H4 (cell line): ENCODE data around the gene NYAP2. TPM values are rescaled to one million over a fixed set of nuclear protein-coding genes. Genes with fewer than 3 reads are reported as not detected.
A peak's percentile ranks its signal among the peaks of the same experiment; 100 is the strongest.

Experiments
- DNase-seq: peaks from one replicate; pipeline ENCODE4 v3.0.0-alpha.2; 2015; ENCODE audit warnings: low spot score
- total RNA-seq: library from RNA; depleted of rRNA; stranded (reverse); fragments of >200 nt; shearing (Covaris generic); gene quantifications from 2 replicates; pipeline ENCODE4 v1.2.3, GENCODE V29; 2014; rRNA removed

Gene NYAP2
- total RNA-seq: 0.53 and 0.95 TPM in 2 replicates

DNA sequence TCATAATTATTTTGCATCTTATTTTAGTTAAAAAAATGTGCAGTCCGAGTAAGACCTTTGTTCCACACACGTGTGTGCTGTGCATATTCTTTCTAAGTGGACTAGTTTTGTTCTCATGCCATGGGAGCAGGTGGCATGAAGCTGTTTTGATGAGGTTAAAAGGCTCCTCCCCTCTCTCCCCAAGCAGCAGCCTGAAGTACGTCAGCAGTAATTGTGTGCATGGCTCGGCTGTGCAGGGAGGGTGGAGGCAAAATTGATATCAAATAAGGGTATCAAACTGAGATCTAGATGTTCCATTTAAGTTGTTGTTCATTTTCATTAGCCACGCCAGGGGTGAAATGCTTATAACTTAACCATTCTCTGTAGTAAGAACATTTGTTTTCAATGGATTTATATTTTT, at the start of gene NYAP2:
TSS of gene NYAP2 (plus strand) at position 207 of the 400 bp plus-strand sequence. CDS start 9,171 bp downstream, outside the sequence.
- no peak for DNase-seq

DNA sequence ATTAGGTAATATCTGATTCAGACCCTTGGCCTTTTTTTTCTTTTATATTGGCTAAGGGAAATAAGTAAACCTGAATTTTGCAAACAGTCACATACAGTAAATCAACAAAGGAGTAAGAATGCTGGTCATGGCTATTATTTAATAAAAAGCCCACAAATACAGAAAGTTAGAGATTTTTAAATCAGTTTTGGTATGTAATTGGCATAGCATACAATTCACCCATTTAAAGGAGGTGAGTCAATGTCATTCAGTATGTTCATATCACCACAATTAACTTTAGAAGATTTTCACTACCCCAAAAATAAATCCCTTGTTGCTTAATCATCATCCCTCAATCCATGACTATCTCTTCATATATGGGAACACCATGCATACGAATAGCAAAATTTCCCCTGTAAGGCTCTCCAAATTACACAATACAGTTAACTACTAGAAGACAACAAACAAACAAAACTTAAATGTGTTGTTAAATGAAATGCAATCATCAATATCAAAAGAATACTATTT, 45.9 kb upstream of the NYAP2 start:
- DNase-seq: no peak

DNA sequence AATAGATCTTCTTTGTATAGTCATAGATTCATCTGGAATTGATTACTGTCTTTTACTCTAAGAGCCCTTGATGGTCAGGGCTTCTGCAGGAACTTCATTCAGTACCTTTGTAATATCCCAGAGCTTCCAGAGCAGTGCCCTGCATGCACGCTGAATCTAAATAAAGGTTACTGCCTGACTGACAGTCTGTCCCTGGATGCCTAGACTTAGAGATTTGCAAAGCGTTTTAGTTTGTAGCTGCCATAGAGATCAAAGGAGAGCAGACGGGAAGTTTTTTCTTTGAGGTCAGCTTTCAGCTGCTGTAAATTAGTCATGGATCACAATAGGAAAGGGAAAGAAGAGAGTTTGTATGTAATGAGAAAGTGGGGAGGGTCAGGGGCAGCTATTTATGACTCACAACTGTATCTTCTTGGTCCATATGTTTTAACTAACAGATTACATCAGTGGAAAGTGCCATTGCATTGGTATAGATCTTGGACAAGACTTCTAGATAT, 45.2 kb upstream of the NYAP2 start:
- DNase-seq: peak; percentile 79

DNA sequence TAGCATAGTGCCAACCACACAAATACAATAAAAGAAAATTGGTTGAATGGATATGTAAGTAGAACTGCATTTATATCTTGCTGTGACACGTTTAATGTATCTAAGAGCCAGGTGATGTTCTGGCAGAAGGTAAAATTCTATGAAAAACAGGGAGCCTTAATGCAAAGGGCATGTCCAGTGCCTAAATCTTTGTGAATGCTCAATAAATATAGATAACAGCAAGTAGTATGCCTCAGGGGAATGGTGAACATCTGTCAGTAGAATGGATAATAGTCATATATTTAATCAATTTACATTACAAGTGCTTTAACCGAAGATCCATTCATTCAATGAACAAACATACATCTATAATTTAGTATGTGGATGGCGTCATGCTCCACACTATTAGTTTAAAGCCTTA, 43.7 kb upstream of the NYAP2 start:
- no peak for DNase-seq

DNA sequence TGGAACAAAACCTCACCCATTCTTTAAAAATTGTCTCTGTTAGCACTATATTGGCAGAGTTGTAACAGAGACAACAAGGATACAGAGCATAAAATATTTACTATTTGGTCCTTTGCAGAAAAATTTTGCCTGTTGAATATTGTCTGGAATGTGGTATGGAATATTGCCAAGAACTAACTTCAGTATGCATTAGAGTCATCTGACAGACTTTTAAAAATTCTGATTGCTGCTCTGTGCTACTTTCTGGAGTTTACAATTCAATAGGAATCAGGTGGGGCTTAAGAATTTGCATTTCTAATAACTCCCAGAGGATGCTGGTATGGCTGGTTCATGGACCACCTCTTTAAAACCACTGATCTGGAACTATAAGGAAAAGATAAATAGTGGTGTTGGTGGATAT, 32.8 kb upstream of the NYAP2 start:
- no peak for DNase-seq

GRCh38 chr2:225367482-225367881, 32.0 kb upstream of the NYAP2 start:
- no peak for DNase-seq

- no peak for DNase-seq
Observed at GRCh38 chr2:225378984-225379383, 20.5 kb upstream of the NYAP2 start.

DNA sequence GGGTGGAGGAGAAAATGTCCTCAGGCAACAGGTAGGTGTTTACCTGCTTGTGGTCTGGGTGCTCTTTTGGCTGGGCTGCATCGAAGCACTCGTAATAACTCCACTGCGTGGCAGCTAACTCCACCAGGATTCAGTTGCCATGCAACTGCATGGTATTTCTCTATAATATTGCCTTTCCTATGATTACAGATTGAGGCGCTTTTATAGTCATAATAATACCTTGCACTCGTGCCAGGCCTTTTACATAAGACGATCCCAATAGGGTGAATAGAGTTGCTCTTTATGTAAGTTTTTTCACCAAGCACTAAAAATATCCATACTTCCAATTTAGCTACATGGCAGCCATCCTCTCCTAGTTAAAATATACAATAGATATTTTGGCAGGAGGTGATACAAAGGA, 19.7 kb upstream of the NYAP2 start:
- DNase-seq: no peak

DNA sequence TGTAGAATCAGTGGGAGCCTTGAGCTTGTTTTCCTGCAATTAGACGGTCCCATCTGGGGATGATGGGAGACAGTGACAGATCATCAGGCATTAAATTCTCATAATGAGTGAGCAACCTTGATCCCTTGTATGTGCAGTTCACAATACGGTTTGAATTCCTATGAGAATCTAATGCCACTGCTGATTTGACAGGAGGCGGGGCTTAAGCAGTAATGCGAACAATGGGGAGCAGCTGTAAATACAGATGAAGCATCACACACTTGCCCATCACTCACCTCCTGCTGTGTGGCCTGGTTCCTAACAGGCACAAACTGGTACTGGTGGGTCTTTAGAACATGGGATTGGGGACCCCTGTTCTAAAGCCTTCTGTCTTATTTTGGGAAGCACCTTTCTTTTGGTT, 17.9 kb upstream of the NYAP2 start:
- DNase-seq: no peak

- DNase-seq: no peak
Observed at GRCh38 chr2:225398372-225398771, 1.1 kb upstream of the NYAP2 start.

GRCh38 chr2:225400060-225400511, 576 bp downstream of the NYAP2 start:
- DNase-seq: peak; percentile 30

DNA sequence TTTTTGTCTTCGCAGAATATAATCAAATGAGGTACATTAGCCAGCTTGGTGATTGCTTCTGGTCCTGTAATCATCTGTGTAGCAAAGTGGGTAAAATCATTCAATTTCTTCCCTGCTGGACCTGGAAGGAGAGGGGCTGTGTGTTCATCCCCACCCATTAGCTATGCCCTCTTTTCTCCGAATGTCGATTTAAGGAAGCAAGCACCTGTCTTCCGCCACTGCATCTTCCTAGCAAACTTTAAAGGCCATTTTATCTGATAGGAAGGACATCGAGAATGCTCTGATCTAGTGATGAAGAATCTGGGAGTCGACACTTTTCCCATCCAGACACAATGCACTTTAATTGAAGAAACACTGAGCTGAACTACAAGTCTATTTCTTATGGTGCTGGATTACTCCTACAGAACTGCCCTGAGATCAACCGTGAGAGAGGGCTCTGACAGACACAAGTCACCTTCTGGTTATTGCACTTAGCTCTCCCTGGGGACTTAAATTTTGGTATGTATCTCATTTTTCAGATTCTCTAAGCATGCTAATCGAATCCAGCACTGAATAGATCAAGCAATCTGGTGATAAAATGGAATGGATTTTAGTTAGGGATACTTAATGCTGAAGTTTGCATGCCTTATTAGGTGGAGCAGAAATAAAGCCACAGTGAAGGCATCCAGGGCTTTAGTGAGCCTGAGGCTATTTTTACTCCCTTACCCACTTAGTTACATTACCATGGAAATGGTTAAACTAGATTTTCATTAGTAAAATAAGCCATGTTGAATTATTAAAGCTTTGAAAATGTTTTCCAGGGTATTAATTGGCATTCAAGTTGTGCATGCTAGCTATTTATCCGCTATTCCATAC, 1.3 kb downstream of the NYAP2 start:
- DNase-seq: no peak

- no peak for DNase-seq
Observed at GRCh38 chr2:225402210-225402776, 2.8 kb downstream of the NYAP2 start.

DNA sequence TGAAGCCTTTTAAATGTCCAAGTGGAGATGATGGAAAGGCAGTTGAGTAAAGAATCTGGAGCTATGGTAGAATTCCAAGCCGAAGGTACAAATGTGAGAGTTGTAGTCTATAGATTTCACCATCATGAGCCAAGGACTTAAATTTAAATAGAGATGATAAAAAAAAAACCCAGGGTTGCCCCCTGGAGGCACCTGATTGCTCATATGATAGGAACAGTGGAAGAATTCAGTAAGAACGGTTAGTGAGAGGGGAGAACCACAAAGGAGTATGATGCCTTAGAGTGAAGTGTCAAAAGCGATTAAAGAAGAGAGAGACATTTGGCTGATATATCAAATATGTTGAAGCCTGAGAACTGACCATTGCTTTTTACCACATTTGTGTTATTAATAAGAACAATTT, 11.9 kb downstream of the NYAP2 start:
- no peak for DNase-seq

DNA sequence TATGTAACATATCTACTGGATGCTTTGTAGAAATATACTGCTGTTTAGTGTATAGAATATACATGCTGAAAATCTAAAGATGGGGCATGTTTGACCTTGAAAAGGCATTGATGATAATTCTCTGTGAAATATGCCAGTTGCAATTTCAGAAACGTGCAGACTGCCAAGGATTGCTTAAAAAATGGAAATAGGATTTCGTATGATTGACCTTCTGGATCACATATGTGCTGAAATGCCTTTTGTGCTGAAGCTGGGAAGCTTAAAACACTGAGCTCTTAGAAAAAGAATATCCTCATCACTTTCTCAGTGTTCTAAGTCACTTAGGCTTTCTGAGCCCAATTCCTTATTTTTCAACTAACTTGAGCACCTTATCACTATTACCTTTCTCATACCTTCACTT, 14.3 kb downstream of the NYAP2 start:
- no peak for DNase-seq

GRCh38 chr2:225414902-225415301, 15.4 kb downstream of the NYAP2 start:
- DNase-seq: no peak

DNA sequence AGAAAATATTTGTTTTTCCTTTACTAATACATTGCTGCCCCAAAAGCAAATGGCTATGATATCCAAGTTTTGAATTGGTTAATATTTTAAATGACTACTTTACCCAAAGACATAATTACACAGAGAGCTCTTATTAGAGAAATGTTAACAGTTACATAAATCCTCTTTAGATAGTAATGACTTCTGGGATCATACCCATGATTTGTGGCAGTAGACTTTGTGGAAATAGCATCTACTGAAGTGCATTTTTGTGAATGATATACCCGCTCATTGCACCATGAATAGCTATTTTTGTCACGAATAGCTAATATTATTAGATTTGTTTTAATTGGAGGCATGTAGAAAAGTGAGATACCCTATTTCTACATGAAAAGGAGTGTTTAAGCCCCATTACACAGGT, 15.8 kb downstream of the NYAP2 start:
- DNase-seq: no peak

DNA sequence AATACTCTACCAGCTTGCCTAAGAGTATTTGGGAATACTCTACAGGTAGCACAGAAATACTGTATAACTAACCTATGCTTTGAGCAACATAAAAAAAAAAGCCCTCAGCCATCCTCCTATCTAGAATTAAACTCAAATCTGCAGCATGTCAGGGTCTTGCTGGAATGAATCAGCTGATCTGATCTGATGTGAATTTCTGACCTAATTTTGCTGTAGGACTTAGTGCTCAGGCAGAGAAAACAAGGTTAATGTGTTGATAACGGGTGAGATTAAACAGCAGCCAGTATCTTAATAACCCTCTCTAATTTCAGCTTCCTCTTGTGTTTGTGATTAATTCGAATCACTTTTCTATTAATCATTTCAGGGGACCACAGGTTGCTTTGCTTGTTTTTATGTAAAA, 16.3 kb downstream of the NYAP2 start:
- DNase-seq: no peak

DNA sequence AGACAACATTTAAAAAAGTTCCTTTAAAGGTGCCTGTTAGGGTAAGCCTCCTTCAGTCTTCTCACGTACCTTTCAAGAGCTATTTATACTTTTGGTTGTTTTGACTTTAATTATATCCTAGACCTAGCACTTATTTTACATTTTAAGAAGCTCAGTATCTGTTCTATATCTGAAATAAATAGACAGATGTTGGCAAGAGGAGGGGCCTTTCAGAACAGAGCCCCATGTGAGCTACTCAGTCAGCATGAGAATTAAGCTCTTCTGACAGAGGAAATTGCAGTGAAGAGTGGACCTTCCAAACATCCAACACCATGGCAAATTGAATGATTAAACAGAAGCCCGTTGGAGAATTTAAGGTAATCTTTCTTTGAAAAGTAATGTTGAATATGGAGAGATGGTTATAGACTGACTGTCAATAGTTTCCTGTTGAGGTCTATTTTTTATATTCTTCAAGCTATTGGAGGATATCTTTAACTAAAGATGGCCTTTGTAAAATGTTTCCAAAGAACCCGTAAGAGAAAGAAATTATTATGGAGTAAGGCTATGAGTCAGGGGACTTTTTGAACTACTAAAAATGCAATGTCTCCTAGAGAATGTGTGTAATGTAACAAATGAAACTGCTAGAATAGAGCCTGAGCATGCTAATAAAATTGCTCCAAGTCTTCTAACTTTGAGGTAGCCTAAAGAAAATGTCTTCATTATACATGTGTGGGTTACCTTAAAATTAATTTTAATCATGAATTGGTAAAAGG, 17.3 kb downstream of the NYAP2 start:
- DNase-seq: no peak

DNA sequence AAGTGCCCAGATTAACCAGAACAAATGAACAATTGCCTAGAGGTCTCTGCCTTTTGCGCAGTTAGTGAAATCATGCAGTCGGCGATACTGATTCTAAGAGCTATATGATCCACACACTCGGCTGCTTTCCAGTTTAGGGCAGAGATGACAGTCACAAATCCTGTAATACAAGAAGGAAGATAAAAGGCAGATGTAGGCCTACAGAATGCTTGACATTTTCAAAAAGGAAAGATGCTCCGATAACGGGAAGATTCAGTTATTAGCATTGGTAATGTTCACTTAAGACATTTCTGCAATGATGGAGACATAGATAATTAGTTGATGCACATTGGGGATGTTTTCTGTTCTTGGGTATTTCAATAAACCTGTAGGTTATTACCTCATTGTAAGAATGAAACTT, 19.5 kb downstream of the NYAP2 start:
- DNase-seq: no peak

DNA sequence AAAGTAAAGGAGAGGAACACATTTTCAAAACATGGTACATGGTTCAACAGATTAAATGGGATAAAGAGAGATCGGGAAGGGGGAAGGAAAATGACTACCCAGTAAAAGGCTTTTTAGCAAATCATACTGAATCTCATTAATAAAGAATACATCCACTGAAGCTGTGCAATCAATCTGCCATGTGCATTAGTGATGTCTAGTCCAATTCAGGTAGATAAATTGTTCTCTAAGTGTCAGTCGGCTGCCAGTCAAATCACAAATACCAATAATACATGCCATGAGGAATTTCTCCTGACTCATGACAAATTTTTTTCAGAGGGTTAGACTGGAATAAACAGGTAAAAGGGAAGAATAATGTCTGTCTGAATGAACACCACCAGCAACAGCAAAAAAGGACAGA, 22.6 kb downstream of the NYAP2 start:
- no peak for DNase-seq

GRCh38 chr2:225425284-225425683, 25.8 kb downstream of the NYAP2 start:
- DNase-seq: no peak
